ENCODE measurements around the gene NUP35. TPM values are rescaled to one million over a fixed set of nuclear protein-coding genes. Genes with fewer than 3 reads are reported as not detected.

The NUP35 gene
- total RNA-seq, 1 experiment from 2014 or later = 25.0 TPM

DNA sequence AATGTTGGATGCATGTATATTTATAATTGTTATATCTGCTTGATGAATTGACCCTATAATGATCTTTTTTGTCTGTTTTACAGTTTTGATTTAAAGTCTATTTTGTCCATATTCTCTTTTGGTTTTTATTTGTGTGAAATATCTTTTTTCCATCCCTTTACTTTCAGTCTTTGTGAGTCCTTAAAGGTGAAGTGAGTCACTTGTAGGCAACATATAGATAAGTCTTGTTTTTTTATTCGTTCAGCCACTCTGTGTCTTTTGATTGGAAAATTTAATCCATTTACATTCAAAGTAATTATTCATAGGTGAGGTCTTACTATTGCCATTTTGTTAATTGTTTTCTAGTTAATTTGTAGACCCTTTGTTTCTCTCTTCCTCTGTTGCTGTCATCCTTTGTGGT, 62.5 kb downstream of the NUP35 start:
- ChIA-PET CTCF (no interaction called here), POLR2A (ENCODE audit: unreplicated experiment) (no interaction called here)
- Histone ChIP-seq H3K4me3 (ENCODE audit: low read length) (no peak overlapping the region), H3K79me2 (ENCODE audit: low read length) (peaks cover 28% of the 10 kb centered on the region), H3K9me2 (replicated peaks; ENCODE audit: low read length) (no peaks in the 10 kb centered on the region), H3K36me3 (ENCODE audit: low read depth, low read length) (peaks cover 44% of the 10 kb centered on the region), H3K9me3 (ENCODE audit: low read length) (no peaks in the 10 kb centered on the region), H3F3A (ENCODE audit: low read length, unreplicated experiment) (no peaks in the 10 kb centered on the region), H3K27ac (ENCODE audit: low read length) (no peak overlapping the region), H3K27me3 (ENCODE audit: low read length) (no peaks in the 10 kb centered on the region), H3K9ac (ENCODE audit: low read length) (no peak overlapping the region), H4K20me1 (ENCODE audit: low read length) (0 out of 2 replicates have a peak, but pooled peaks cover 4% of the 10 kb centered on the region), H3K4me2 (ENCODE audit: low read length) (no peak overlapping the region), H3K4me1 (ENCODE audit: insufficient read depth, low read length) (no peaks in the 10 kb centered on the region), H2AFZ (ENCODE audit: low read length) (no peak overlapping the region)
- no TSS peak for BruUV-seq (replicated peaks)
- DNase-seq = no peak
- intact Hi-C loops (cut with micrococcal nuclease) = no loop called here
- ATAC-seq = no peak
- TF ChIP-seq EZH2 (IDR thresholded peaks at IDR 0.05; ENCODE audit: low read length, unreplicated experiment) (no peak), EZH2phosphoT487 (IDR thresholded peaks at IDR 0.05; ENCODE audit: borderline replicate concordance, low read length) (no peak)
- TF ChIP-seq, protein P1, sequence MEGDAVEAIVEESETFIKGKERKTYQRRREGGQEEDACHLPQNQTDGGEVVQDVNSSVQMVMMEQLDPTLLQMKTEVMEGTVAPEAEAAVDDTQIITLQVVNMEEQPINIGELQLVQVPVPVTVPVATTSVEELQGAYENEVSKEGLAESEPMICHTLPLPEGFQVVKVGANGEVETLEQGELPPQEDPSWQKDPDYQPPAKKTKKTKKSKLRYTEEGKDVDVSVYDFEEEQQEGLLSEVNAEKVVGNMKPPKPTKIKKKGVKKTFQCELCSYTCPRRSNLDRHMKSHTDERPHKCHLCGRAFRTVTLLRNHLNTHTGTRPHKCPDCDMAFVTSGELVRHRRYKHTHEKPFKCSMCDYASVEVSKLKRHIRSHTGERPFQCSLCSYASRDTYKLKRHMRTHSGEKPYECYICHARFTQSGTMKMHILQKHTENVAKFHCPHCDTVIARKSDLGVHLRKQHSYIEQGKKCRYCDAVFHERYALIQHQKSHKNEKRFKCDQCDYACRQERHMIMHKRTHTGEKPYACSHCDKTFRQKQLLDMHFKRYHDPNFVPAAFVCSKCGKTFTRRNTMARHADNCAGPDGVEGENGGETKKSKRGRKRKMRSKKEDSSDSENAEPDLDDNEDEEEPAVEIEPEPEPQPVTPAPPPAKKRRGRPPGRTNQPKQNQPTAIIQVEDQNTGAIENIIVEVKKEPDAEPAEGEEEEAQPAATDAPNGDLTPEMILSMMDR (conservative IDR thresholded peaks at IDR 0.05; ENCODE audit: low read depth, low read length) = no peak

DNA sequence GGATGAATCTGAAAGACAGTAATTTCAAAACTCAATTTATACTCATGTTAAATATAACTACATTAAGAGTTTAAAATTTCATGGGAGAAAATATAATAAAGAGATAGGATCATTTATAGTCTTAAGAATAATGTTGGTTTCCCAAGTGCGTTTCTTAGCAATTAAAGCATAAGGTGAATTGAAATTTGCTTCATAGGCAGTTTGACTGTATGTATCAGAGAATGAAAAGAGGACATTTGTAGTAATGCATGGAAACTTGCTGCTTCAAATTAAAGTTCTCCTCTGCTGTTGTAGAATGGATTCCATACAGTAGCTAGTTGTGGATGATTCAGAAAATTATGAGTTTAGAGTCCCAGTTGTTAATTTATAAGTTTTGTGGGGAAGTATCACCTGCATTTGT, 68.1 kb downstream of the NUP35 start:
- no TSS peak for BruUV-seq (replicated peaks)
- H3K4me1 ChIP-seq (ENCODE audit: insufficient read depth, low read length) = no peaks in the 10 kb centered on the region
- ATAC-seq = no peak

DNA sequence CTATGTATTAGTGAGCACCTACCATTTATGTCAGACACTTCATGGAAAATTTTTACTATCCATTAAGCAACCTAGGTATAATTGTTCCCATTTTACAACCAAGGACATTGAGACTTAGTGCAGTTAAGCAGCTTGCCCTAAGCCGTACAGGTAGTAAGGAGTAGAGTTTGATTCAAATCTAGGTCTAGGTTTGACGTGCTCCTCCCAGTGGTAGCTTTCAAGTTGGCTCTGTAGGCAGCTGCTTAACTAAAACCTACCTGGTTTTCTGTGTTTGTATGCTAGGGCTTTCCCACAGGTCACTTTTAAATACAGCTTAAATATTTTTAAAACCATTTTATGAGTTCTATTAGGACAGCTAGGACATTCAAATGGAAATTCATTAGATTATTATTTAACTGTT, 69.7 kb downstream of the NUP35 start:
- intact Hi-C loops (cut with micrococcal nuclease) = no loop called here
- ATAC-seq = no peak
- ChIA-PET CTCF (no interaction called here), POLR2A (ENCODE audit: unreplicated experiment) (no interaction called here)
- Histone ChIP-seq H3K27me3 (ENCODE audit: low read length) (no peaks in the 10 kb centered on the region), H3K79me2 (ENCODE audit: low read length) (no peaks in the 10 kb centered on the region), H3K9ac (ENCODE audit: low read length) (no peak overlapping the region), H3K27ac (ENCODE audit: low read length) (no peak overlapping the region), H3K36me3 (ENCODE audit: low read depth, low read length) (peaks cover 17% of the 10 kb centered on the region), H3K9me2 (replicated peaks; ENCODE audit: low read length) (no peaks in the 10 kb centered on the region), H3K4me2 (ENCODE audit: low read length) (no peak overlapping the region), H3K9me3 (ENCODE audit: low read length) (no peaks in the 10 kb centered on the region), H3F3A (ENCODE audit: low read length, unreplicated experiment) (no peaks in the 10 kb centered on the region), H3K4me1 (ENCODE audit: insufficient read depth, low read length) (no peaks in the 10 kb centered on the region), H3K4me3 (ENCODE audit: low read length) (no peak overlapping the region), H2AFZ (ENCODE audit: low read length) (no peak overlapping the region), H4K20me1 (ENCODE audit: low read length) (no peaks in the 10 kb centered on the region)
- no peak for DNase-seq
- no TSS peak for BruUV-seq (replicated peaks)
- TF ChIP-seq EZH2phosphoT487 (IDR thresholded peaks at IDR 0.05; ENCODE audit: borderline replicate concordance, low read length) = no peak
- TF ChIP-seq, protein P1 (conservative IDR thresholded peaks at IDR 0.05; ENCODE audit: low read depth, low read length) = no peak
- no peak for TF ChIP-seq EZH2 (IDR thresholded peaks at IDR 0.05; ENCODE audit: low read length, unreplicated experiment)

More for the DNA sequence above, 68.1 kb downstream of the NUP35 start:
- no peak overlapping the region for H3K27ac ChIP-seq (ENCODE audit: low read length)
- ChIA-PET CTCF (no interaction called here), POLR2A (ENCODE audit: unreplicated experiment) (no interaction called here)
- no peak for DNase-seq
- no peak overlapping the region for H2AFZ ChIP-seq (ENCODE audit: low read length)
- H3K79me2 ChIP-seq (ENCODE audit: low read length) = no peaks in the 10 kb centered on the region
- no peak overlapping the region for H3K9ac ChIP-seq (ENCODE audit: low read length)
- H3K4me2 ChIP-seq (ENCODE audit: low read length) = no peak overlapping the region
- TF ChIP-seq, protein P1 (conservative IDR thresholded peaks at IDR 0.05; ENCODE audit: low read depth, low read length) = no peak
- no peak for TF ChIP-seq EZH2phosphoT487 (IDR thresholded peaks at IDR 0.05; ENCODE audit: borderline replicate concordance, low read length)
- no peak for TF ChIP-seq EZH2 (IDR thresholded peaks at IDR 0.05; ENCODE audit: low read length, unreplicated experiment)
- H3K9me3 ChIP-seq (ENCODE audit: low read length) = no peaks in the 10 kb centered on the region
- H3F3A ChIP-seq (ENCODE audit: low read length, unreplicated experiment) = no peaks in the 10 kb centered on the region
- no peaks in the 10 kb centered on the region for H4K20me1 ChIP-seq (ENCODE audit: low read length)
- H3K4me3 ChIP-seq (ENCODE audit: low read length) = no peak overlapping the region
- peaks cover 8% of the 10 kb centered on the region for H3K36me3 ChIP-seq (ENCODE audit: low read depth, low read length)
- no peaks in the 10 kb centered on the region for H3K27me3 ChIP-seq (ENCODE audit: low read length)
- intact Hi-C loops (cut with micrococcal nuclease) = no loop called here
- H3K9me2 ChIP-seq (replicated peaks; ENCODE audit: low read length) = no peaks in the 10 kb centered on the region
